ENCODE data around the gene PRKCE.
A peak's percentile ranks its signal among the peaks of the same experiment; 100 is the strongest.

The PRKCE gene

DNA sequence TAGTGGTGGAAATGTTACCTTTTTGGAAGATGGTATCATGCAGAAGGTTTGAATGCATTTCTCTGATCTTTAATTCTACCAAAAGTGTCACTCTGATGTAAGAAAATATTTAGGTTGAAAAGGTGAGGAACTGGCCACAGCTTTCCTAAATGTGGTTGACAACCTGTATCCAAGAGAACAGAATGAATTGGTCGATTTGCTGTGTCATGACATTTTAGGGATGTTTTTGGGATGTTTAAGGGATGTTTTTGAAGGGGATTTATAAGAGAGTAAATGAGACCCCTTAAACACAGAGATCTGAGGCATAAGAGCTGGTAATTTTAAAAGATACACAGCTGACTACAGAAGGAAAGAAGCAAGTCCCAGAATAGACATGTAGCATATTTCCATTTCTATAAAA lies 375.0 kb downstream of the PRKCE start:
- DNase-seq: no peak

DNA sequence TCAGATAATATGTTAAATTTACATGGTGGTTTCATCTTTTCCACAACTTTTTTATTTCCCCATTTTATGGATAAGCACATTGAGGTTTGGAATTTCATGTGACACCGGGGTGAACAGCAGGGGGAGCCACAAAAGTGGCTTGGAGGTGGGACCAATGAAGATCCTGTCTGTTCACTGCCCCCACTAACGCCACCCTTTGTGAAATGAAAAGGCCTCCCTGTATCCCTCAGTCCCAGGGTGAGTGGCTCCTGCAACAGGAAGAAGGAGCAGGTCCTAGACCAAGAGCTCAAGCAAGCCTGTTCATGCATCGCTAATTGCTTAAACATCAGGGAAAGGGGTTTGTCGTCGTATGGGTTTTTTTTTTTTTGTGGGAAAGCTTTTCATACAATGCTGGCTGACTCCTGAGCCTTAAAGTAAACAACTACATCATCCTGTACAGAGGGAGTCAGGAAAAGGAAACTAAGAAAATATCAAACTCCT lies 377.9 kb downstream of the PRKCE start:
- DNase-seq: no peak

DNA sequence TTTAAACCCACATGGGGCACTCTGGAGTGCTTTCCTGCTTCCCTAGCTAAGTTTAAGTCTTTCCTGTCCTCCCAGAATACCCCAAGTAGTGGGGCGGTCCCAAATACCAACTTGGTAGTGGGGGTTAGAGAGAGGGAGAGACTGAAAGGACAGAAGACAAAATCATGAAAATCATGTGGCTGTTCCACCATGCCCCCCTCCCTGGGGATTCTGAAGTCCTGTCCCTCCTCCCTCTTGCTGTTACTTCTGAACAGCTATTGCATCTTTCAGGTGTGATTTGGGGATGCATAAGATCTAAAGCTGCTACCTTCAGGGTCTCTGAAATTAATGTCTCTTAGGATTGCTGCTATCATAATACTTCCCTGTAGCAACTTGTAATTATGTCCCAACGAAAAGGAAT lies 378.9 kb downstream of the PRKCE start:
- DNase-seq: no peak

DNA sequence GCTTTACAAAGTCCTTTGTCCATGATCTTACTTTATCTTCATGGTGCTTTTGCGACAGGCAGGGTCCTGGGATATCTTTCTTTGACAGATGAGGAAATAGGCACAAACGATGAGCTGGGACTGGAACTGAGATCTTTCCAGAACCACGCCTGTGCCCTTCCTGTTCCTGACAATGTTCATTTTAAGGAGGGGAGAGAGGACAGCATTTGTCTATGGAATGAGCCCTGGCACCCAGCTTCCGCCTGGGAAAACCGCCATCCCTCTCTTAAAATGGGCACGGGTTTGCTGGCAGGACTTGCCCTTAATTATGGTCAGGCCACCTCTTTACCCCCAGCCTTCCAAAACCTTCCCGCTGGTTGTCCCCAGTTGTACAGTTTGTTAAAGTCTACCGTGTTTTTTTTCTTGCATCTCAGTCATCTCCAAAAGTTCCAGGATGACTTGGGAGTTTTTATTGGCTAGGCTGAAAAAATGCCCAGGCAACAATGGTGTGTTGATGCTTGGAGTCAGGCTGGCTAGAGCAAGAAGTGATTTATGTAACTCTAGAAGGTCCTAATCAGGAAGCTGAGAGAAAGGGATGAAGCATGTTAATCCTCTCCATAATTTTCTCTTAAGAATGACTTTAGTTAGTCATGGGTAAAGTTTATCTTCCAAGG lies 380.8 kb downstream of the PRKCE start:
- DNase-seq: peak in 14 of 56 donors; percentile 2 to 36 (median 13)

DNA sequence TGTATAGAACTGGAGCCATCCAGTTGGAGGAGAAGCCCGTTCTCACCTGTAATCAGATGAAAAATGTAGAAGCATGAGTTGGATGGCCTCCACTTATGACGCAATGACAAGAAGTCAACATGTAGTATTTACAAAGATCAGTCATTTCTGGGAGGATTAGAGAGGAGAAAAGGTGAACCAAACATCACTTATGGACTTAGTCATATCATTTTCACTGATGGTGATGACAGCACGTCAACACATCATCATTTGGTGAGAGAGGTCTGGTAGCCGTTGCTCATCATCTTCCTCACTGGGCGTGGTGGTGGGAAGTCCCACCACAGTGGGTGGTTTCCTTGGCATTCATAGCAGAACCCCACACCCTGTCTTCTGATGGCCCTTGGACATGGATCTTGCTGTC lies 381.5 kb downstream of the PRKCE start:
- no peak for DNase-seq

DNA sequence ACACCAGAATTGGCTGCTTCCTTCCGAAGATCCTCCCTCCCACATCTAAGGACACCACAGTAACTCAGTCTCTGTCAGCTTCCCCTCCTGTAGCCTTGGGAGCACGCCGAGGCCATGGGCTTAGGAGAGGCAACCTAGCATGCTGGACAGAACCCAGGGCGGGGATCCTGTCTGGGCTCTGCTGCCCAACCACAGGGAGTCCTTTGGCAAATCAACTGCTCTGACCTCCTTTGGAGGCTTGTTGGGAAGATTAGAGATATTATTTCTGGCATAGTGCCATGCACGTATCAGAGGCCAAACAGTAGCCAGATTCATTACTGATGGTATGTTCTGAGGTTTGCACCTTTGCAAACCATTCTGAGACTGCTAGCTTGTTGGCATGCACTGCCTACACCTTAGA lies 383.1 kb downstream of the PRKCE start:
- no peak for DNase-seq

DNA sequence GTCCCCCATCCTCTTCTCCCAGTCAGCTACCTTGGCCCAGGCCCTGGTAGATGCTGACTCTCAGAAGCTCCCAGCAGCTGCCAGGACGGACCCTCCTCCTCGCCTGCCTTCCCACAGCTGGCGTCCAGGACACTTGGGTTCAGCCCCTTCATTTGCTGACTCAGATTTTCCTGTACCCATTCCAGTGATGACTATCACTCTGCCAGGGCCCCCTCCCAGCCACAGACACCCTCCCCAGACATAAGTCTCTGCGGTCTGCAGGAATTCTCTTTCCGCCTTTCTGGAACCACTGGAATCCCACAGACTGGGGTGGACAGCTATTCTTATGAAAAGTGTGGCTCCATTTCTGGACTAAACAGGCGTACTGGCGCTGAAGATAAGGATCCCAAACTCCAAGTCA lies 385.5 kb downstream of the PRKCE start:
- no peak for DNase-seq

DNA sequence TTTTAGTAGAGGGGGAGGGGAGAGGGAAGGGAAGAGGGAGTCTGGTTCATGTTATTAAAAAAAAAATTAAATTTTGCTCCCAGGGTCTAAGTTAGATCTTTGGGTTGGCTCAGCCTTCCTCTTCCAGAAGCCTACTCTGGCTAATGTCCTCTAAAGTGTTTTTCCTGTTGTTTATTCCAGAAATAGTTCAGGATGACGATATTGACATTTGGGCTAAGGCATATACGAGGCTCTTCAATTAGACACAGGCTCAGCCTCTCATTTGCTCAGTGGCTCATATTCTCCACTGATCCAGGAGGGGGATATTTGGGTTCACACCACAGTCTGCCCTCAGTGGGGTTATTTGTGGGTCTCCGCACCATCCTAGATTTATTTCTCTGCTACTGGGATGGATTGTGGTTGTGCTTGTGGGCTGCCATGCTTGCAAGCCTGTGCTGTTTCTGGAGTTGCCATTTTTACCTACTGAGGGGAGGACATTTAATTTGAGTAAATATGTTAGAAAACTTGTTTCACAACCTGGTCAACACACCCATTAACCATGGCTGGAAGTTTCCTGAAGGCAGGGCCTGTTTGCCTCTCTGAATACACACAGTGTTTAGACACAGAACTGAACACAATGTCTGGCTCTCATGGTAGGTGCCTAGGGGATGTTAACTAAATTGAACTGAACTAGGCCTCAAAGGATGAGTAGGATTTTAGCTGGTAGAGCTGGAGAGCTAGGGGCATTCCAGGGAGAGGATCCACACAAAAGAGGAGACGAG lies 388.2 kb downstream of the PRKCE start:
- no peak for DNase-seq

DNA sequence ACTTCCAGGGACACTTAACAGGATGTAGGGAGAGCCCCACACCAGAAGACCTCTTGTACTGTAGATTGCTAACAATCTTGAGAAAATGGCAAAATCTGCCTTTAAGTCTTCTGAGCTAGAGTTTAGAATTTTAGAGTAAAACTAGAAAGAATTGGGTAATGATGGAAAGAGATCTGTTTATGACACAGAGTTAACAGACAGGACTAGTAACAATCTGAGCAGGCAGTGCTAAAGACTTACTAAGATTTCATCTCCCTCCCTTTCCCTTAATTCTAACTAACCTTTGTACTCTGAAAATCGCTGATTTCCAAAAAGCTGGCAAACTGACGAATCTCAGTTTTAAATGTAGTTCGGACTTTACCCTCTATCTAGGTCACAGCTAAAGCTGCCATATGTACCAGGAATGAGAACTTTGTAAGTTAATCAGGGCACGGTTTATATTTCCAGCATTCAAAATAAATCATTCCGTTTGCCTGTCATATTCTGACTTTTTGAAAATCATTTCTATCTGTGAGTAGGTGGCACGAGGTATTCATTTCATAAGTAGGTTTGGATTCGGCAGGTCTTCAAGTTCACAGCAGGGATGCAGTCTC lies 389.2 kb downstream of the PRKCE start:
- no peak for DNase-seq

DNA sequence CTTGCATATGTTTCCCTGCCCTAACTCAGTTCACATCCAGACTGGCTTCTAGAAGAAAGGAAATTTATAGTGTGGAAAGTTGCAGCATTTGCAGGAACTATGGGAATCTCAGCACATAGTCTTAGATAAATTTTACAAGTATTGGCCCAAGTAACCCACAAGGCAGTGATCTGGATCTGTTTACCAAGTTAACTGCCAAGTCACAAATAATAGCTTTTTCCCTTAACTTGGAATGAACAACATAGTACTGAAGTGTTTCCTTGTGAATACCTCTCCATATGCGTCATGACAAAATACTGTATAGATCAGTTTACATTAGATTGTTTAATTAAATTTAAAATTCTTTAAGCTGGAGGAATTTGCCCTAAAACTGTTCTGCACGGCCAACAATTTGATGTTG lies 390.0 kb downstream of the PRKCE start:
- no peak for DNase-seq

DNA sequence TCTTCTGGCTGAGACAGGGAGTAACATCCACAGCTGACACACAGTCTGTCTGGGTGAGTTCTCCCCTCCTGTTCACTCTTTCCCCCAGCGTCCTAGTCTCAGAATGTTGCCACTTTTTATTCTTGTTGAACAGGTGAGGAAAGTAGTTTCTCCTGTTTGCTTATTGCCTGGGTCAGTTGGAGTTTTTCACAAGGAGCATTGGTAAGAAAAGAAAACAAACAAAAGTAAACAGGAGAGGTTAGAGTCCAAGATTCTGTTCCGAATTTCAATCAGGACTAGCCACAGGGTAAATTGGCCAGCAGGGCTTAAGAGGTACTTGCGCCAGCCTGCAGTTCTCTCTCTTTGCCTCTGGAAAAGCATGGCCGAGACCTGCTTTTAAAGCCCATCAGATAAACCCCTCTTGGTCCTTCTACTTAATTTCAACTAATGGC lies 390.7 kb downstream of the PRKCE start:
- no peak for DNase-seq

DNA sequence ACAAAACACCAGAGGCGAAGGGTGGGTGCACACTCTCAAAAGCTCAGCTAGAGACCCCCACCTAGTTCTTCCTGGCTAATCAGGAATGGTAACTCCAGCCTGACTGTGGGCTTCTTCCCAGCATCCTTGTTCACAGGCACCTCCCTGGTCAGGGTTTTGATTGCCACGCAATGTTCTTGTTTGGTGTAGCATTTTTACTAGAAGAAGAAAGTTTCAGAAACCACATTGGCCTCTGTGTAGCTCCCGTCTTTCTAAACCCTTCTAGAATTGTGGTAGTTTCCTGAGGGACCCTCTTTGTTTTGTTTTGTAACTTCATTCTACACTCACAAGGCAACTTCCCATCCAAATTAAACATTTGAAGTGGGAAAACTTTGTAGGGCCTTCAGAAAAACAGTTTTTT lies 391.2 kb downstream of the PRKCE start:
- no peak for DNase-seq

DNA sequence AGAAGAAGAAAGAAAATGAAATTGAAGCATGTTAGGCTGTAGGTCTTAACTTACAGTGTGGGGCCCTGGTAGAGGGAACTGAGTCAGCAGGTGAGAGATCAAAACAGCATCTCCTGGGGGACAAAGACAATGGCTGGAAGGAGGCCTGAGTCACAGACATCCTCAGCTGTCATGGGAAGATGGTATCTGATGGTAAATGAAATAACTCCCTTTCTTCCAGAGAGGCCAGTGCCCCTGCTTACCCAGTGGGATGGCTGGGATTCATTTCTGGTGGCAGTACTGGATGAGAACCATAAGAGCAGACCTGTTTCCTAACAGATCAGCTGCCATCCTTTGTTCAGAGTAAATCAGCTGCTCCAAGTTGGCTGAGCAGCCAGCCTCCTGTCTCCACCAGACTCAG lies 394.4 kb downstream of the PRKCE start:
- no peak for DNase-seq

DNA sequence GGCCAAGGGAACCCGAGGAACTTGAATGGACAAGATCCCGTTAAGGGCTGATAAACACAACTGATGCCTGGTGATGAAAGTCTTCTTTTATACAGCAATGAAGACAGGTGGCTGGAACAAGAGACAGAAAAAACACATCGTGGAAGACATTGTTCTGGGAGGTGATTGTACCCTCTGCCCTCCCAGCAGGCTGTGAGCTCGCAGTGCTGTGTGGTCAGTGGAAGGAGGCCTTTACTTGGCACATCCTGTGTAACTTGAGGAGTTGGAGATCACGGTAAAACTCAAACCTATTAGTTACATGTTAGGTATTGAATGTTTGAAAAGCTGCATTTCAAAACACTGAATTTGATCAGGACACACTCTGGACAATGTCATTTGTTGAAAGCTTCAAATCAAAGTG lies 395.8 kb downstream of the PRKCE start:
- no peak for DNase-seq

DNA sequence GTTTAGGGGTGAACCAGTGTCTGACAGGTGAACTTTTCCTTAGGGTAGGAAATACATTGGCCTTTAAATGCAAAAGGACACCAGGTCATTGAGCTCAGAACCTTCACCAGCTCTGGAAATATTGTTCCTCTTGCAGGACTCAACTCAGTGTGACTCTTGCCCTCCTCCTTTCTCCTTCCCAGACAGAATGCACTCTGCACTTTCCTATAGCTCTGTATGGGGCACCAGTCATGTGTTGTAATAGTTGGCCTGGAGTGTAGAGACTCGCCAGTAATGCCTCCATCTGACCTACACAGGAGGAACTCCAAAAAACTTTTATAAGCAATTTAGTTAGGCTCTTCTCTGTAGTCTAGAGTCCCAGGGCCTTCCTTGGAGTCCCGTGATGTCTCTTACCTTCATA lies 397.2 kb downstream of the PRKCE start:
- no peak for DNase-seq

DNA sequence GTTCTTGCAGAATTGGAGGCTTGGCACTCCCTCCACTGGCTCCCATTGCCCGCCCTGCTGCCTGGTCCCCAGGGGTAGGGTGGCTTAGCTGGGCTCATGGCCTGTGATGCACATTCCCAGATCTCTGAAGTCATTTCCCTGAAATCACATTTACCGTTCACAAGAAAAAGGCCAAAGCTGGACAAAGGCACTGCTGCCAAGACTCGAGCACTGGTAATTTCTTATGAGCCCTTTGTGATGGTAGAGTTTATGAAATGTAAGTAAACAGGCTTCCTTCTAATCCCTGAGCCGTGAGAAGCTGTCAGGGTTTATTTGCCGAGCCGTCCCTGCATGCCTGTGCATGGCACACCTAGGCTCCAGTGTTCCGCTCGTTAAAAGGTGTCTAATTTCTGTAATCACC lies 398.6 kb downstream of the PRKCE start:
- no peak for DNase-seq

DNA sequence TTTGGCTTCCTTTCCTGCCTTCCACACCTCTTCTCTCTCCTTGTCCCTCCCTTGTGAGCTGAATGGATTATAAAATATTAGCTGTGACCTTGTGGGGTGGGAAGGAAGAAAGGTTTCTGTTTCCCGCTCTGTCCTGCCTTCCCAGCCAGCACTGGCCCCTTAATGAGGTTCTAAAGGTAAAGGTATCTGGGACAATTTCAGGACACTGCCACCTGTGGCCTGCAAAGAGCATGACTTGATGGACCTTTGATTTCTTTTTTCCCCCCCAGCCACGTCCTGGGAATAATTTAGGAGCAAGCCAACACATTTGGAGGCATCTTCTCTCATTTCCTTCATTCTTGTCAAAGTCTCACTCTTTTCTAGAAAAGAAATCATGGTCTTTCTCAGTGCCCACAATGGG lies 399.0 kb downstream of the PRKCE start:
- DNase-seq: no peak

DNA sequence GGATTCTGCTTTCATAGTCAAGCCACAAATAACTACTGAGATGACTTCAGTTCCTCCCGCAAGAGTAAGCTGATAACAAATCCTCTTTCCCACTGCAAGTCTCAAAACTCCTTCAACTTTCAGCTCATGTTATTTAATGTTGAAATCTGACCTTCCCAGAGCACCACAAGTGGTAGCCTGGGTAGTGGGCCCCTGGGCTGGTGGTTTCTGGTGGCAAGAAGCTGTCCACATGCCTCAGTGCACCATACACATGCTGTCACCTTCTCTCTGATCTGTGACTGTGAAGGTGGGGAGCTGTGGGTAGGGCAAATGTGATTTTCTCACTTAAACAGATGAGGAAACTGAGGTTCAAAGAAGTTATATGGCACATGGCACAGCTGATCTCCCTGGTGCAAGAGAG lies 399.6 kb downstream of the PRKCE start:
- DNase-seq: no peak

DNA sequence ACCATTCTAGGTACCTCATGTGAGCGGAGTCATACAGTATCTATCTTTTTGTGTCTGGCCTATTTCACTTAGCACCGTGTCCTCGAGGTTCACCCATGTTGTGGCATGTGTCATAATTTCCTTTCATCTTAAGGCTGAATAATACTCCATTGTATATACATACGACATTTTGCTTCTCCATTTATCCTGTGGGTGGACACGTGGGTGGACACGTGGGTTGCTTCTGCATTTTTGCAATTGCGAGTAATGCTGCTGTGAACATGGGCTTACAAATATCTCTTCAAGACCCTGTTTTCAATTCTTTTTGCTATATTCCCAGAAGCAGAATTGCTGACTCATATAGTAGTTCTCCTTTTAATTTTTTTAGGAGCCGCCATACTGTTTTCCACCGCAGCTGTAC lies 402.1 kb downstream of the PRKCE start:
- no peak for DNase-seq

DNA sequence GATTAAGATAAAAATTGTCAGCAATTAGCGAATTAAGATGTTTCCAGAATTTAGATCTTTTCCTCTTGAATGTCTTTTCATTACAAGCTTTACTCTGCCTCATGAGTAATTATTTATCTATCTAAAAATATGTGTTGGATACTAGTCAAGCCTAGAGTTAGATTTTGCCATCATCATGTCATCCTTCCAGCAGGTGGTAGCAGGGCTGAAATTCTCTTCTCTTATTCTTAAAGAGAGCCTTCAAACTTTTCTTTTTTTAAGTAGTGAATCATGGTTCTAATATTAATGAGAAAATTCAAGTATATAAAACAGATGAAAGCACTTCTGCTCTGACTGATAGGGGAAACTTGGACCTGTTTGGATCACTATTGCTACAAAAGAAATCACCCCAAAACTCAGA lies 405.1 kb downstream of the PRKCE start:
- no peak for DNase-seq

DNA sequence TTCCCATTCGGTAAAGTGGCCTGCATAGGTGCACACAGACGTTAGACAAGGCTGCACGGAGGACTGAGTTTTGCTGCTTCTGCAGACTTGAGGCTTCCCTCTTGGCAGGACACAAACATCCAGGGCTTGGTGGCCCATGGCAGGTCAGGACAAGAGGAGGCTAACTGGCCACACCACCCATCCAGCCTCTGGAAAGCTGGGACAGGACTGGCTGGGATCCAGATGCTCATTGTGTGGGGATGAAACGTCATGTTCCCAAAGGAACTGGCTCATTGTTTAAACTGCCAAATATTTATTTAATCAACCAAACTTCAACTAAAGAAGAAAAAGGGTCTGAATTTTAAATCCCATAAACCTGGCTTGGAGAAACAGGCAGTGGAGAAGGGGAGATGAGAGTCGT lies 406.7 kb downstream of the PRKCE start:
- DNase-seq: peak in 11 of 56 donors; percentile 2 to 33 (median 6)

DNA sequence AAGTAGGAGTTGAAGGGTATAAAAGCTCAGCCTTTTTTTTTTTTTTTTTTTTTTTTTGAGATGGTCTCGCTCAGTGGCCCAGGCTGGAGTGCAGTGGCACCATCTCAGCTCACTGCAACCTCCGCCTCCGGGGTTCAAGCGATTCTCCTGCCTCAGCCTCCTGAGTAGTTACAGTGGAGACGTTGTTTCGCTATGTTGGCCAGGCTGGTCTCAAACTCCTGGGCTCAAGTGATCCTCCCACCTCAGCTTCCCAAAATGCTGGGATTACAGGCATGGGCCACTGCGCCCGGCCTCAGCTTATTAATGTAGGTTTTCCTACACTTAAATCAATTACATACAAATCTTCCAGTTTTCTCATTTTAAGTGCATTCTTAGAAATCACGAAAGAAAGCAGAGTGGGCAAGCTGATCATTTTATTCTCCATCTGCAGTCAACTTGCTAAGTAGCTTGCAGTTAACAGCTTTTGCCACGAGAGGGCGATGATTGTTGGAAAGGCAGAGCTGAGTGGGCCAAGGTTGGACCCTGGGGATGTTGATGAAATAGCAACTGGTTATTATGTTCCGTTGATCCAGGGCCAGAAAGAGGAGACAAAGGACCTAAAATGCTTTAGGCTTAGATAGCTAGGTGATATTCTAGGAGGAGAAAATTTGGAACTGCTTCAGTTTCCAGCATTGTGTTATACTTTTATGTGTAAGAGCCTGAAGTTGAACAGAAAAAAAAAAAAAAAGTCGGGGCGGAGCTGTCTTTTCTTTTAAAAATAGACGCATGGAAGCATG lies 411.4 kb downstream of the PRKCE start:
- peak in 48 of 56 donors; percentile 1 to 86 (median 27) for DNase-seq
